DND-41 (cell line): ENCODE measurements around the gene FAM53A.

Source experiments
- ATAC-seq: fragments of 200-7000 bp; cut with Tn5 transposase; 3 replicates; pipeline ENCODE4 v1.9.1; 2021; ENCODE audit warnings: low read depth; ENCODE audit not compliant: insufficient read depth
- DNase-seq: peaks from one replicate; pipeline ENCODE4 v3.0.0-alpha.2; 2020
- H2AFZ ChIP-seq: 2 replicates; pipeline ENCODE4 v1.6.0; 2012; ENCODE audit warnings: low read depth, low read length
- H3K27ac ChIP-seq: 2 replicates; pipeline ENCODE4 v1.5.1; 2012; ENCODE audit warnings: low read length, inconsistent platforms
- H3K27me3 ChIP-seq: fragments of 200-600 bp; sonication (generic); 2 replicates; pipeline ENCODE4 v1.6.0; 2012; ENCODE audit warnings: low read length, mild to moderate bottlenecking, inconsistent platforms; ENCODE audit not compliant: insufficient read depth, poor library complexity
- H3K36me3 ChIP-seq: 2 replicates; pipeline ENCODE4 v1.5.1; 2012; ENCODE audit warnings: low read length, inconsistent platforms; ENCODE audit not compliant: insufficient read depth
- H3K4me1 ChIP-seq: 2 replicates; pipeline ENCODE4 v1.5.1; 2012; ENCODE audit warnings: mild to moderate bottlenecking, low read length; ENCODE audit not compliant: insufficient read depth
- H3K4me2 ChIP-seq: 2 replicates; pipeline ENCODE4 v1.6.0; 2012; ENCODE audit warnings: mild to moderate bottlenecking, moderate library complexity, low read length, inconsistent platforms; ENCODE audit not compliant: insufficient read depth
- H3K4me3 ChIP-seq, 2 experiments: fragments of 200-600 bp in 1 of 2; shearing (Covaris generic) in 1 of 2; 2 replicates each; pipeline ENCODE4 v1.5.1; 2012 to 2016; ENCODE audit warnings: inconsistent platforms in 2 of 2, low read length in 2 of 2, mild to moderate bottlenecking in 2 of 2, low read depth in 1 of 2, moderate library complexity in 1 of 2
- H3K79me2 ChIP-seq: 2 replicates; pipeline ENCODE4 v1.6.0; 2012; ENCODE audit warnings: low read length, inconsistent platforms; ENCODE audit not compliant: insufficient read depth
- H3K9ac ChIP-seq: 2 replicates; pipeline ENCODE4 v1.6.0; 2012; ENCODE audit warnings: low read depth, mild to moderate bottlenecking, inconsistent platforms, low read length, moderate library complexity
- H3K9me3 ChIP-seq: 2 replicates; pipeline ENCODE4 v1.5.1; 2012; ENCODE audit warnings: low read length, moderate library complexity, mild to moderate bottlenecking, inconsistent platforms; ENCODE audit not compliant: insufficient read depth, severe bottlenecking
- H4K20me1 ChIP-seq: 2 replicates; pipeline ENCODE4 v1.6.0; 2012; ENCODE audit warnings: low read length; ENCODE audit not compliant: insufficient read depth
- CTCF ChIP-seq: IDR thresholded peaks from 2 replicates; pipeline ENCODE4 v1.5.1; 2012; ENCODE audit warnings: borderline replicate concordance, low read length, moderate library complexity, mild to moderate bottlenecking; ENCODE audit not compliant: poor library complexity, severe bottlenecking; ENCODE audit errors: extremely low read depth
- EZH2 ChIP-seq: IDR thresholded peaks from 3 replicates; pipeline ENCODE4 v1.6.1; 2012; ENCODE audit warnings: borderline replicate concordance, low read depth, mild to moderate bottlenecking, moderate library complexity, low read length, inconsistent platforms; ENCODE audit not compliant: severe bottlenecking

Gene FAM53A

GRCh38 chr4:1730532-1731135, 46.5 kb upstream of the FAM53A start:
- Histone ChIP-seq H4K20me1 (peaks cover 71% of the 10 kb centered on the region), H2AFZ (no peak overlapping the region), H3K79me2 (peaks cover 85% of the 10 kb centered on the region), H3K27ac (no peak overlapping the region), H3K4me2 (no peak overlapping the region), H3K9me3 (peaks cover 5% of the 10 kb centered on the region), H3K4me3 (no peak overlapping the region), H3K4me1 (peaks cover 22% of the 10 kb centered on the region), H3K36me3 (peaks cover 100% of the 10 kb centered on the region), H3K27me3 (no peaks in the 10 kb centered on the region), H3K9ac (no peak overlapping the region)
- ATAC-seq (no peak), DNase-seq (no peak)
- TF ChIP-seq CTCF (no peak), EZH2 (no peak)

GRCh38 chr4:1728061-1728980, 44.2 kb upstream of the FAM53A start:
- no peaks in the 10 kb centered on the region for H3K27me3 ChIP-seq
- no peak for TF ChIP-seq CTCF
- no peak for TF ChIP-seq EZH2
- H3K9me3 ChIP-seq, result no peaks in the 10 kb centered on the region
- no peak overlapping the region for H3K9ac ChIP-seq
- peaks cover 97% of the 10 kb centered on the region for H3K79me2 ChIP-seq
- no peak overlapping the region for H2AFZ ChIP-seq
- H3K4me1 ChIP-seq, result peaks cover 34% of the 10 kb centered on the region
- H3K4me3 ChIP-seq, result no peak overlapping the region
- H3K36me3 ChIP-seq, result peaks cover 99% of the 10 kb centered on the region
- peaks cover 79% of the 10 kb centered on the region for H4K20me1 ChIP-seq
- DNase-seq (no peak), ATAC-seq (no peak)
- peak overlapping the region; percentile 27 for H3K4me2 ChIP-seq
- no peak overlapping the region for H3K27ac ChIP-seq

GRCh38 chr4:1727117-1728031, 43.3 kb upstream of the FAM53A start:
- Histone ChIP-seq H4K20me1 (peaks cover 83% of the 10 kb centered on the region), H3K9ac (no peak overlapping the region), H3K4me2 (peak overlapping the region; percentile 16; the same call in 1 of the 2 replicates), H3K27ac (no peak overlapping the region), H3K9me3 (no peaks in the 10 kb centered on the region), H3K79me2 (peaks cover 97% of the 10 kb centered on the region), H3K4me3 (no peak overlapping the region), H3K36me3 (peaks cover 99% of the 10 kb centered on the region), H2AFZ (no peak overlapping the region), H3K4me1 (peaks cover 44% of the 10 kb centered on the region), H3K27me3 (no peaks in the 10 kb centered on the region)
- DNase-seq (no peak), ATAC-seq (no peak)
- TF ChIP-seq EZH2, result no peak
- TF ChIP-seq CTCF, result no peak
